Endothelial cell of umbilical vein (primary cell): ENCODE data around the gene SLC6A2. TPM values are rescaled to one million over a fixed set of nuclear protein-coding genes. Genes with fewer than 3 reads are reported as not detected.

ENCODE experiments used
- BruUV-seq: library from RNA; stranded (reverse); fragments of 400-500 nt; replicated peaks from 2 replicates; lab custom pipeline; 2021; lab: Mats Ljungman, UMichigan
- CTCF ChIA-PET: fragments of 300-600, 350-600 bp; sonication (Branson Sonifier 250); formaldehyde crosslinking; loops from one replicate; lab custom pipeline; 2021; ENCODE audit warnings: antibody characterized with exemption, inconsistent platforms; lab: Charles Lee
- POLR2A ChIA-PET: fragments of 300-600, 350-600 bp; sonication (Branson Sonifier 250); formaldehyde crosslinking; loops from one replicate; lab custom pipeline; 2021; ENCODE audit warnings: antibody characterized with exemption, inconsistent platforms; lab: Charles Lee
- DNase-seq: peaks from one replicate; pipeline ENCODE4 v3.0.0-alpha.2; 2011; ENCODE audit warnings: low read depth, low spot score
- FAIRE-seq: peaks from 2 replicates; lab custom pipeline; 2011; peaks lifted over from hg19 to GRCh38; lab: Jason Lieb, UNC
- H2AFZ ChIP-seq: 2 replicates; pipeline ENCODE4 v1.6.0; 2012; ENCODE audit warnings: low read depth, low read length, control low read depth, inconsistent platforms
- H3K27ac ChIP-seq: 2 replicates; pipeline ENCODE4 v1.5.1; 2011; ENCODE audit warnings: low read depth, mild to moderate bottlenecking, control low read depth, low read length, moderate library complexity; ENCODE audit not compliant: insufficient read depth
- H3K27me3 ChIP-seq, 2 experiments: 2 replicates each; pipeline versions ENCODE4 v1.6.0 to v1.6.1; 2011; ENCODE audit warnings: low read length in 2 of 2, mixed read lengths in 1 of 2; ENCODE audit not compliant: control insufficient read depth in 2 of 2, insufficient read depth in 2 of 2
- H3K36me3 ChIP-seq, 2 experiments: 2 replicates in 1 of 2; 3 replicates in 1 of 2; pipeline ENCODE4 v1.5.1; 2011; ENCODE audit warnings: low read length in 2 of 2, mild to moderate bottlenecking in 1 of 2, moderate library complexity in 1 of 2; ENCODE audit not compliant: control insufficient read depth in 2 of 2, insufficient read depth in 2 of 2; ENCODE audit errors: extremely low read depth in 1 of 2
- H3K4me1 ChIP-seq: 3 replicates; pipeline ENCODE4 v1.5.1; 2011; ENCODE audit warnings: mild to moderate bottlenecking, low read length; ENCODE audit not compliant: control insufficient read depth, insufficient read depth; ENCODE audit errors: extremely low read depth
- H3K4me2 ChIP-seq: 2 replicates; pipeline ENCODE4 v1.6.1; 2011; ENCODE audit warnings: low read length, control low read depth, mixed read lengths; ENCODE audit not compliant: insufficient read depth
- H3K4me3 ChIP-seq, 3 experiments: fragments of 200-600 bp in 1 of 3; sonication (generic), shearing (Covaris generic) in 1 of 3; replicated peaks in 1 of 3; 2 replicates each; pipeline ENCODE4 v1.5.1; 2011 to 2016; ENCODE audit warnings: control low read depth in 3 of 3, low read length in 3 of 3, mild to moderate bottlenecking in 2 of 3, inconsistent platforms in 1 of 3, low read depth in 1 of 3, moderate library complexity in 1 of 3; ENCODE audit not compliant: insufficient read depth in 1 of 3
- H3K79me2 ChIP-seq: 2 replicates; pipeline ENCODE4 v1.6.0; 2012; ENCODE audit warnings: low read length, inconsistent platforms; ENCODE audit not compliant: control insufficient read depth, insufficient read depth
- H3K9ac ChIP-seq: replicated peaks from 2 replicates; pipeline ENCODE3; 2011; ENCODE audit warnings: low read length, control low read depth; ENCODE audit not compliant: insufficient read depth; ENCODE audit errors: extremely low read depth
- H3K9me1 ChIP-seq: replicated peaks from 3 replicates; pipeline ENCODE4 v1.6.0; 2011; ENCODE audit warnings: mild to moderate bottlenecking, low read length; ENCODE audit not compliant: control insufficient read depth, insufficient read depth; ENCODE audit errors: extremely low read depth
- H3K9me3 ChIP-seq: replicated peaks from 2 replicates; pipeline ENCODE4 v1.5.1; 2012; ENCODE audit warnings: low read length, inconsistent platforms; ENCODE audit not compliant: control insufficient read depth, insufficient read depth
- H4K20me1 ChIP-seq: replicated peaks from 2 replicates; pipeline ENCODE3; 2011; ENCODE audit warnings: mild to moderate bottlenecking, low read length; ENCODE audit not compliant: control insufficient read depth, insufficient read depth; ENCODE audit errors: extremely low read depth
- EZH2 ChIP-seq: IDR thresholded peaks from 2 replicates; pipeline ENCODE4 v1.6.1; 2012; ENCODE audit warnings: borderline replicate concordance, low read depth, mild to moderate bottlenecking, moderate library complexity, low read length, inconsistent platforms; ENCODE audit not compliant: severe bottlenecking
- FOS ChIP-seq: IDR thresholded peaks from 2 replicates; pipeline ENCODE4 v1.6.1; 2011; ENCODE audit warnings: mild to moderate bottlenecking, low read length, moderate library complexity, borderline replicate concordance; ENCODE audit not compliant: insufficient read depth
- GATA2 ChIP-seq: IDR thresholded peaks from 2 replicates; pipeline ENCODE4 v1.7.0; 2011; ENCODE audit warnings: low read depth, mild to moderate bottlenecking, moderate library complexity, mixed read lengths, low read length; ENCODE audit not compliant: insufficient read length, insufficient read depth
- JUN ChIP-seq: IDR thresholded peaks from 2 replicates; pipeline ENCODE4 v1.6.1; 2011; ENCODE audit warnings: borderline replicate concordance, low read depth; ENCODE audit not compliant: insufficient read length, insufficient read depth
- MYC ChIP-seq: IDR thresholded peaks from one replicate; pipeline ENCODE4 v1.6.1; 2011; ENCODE audit warnings: mild to moderate bottlenecking, low read depth, low read length
- POLR2A ChIP-seq: IDR thresholded peaks from 2 replicates; pipeline ENCODE4 v1.6.1; 2012; ENCODE audit warnings: low read depth, mild to moderate bottlenecking, control low read depth, low read length
- dilution Hi-C: fragments of 300-500 bp; cut with MboI; formaldehyde crosslinking; loops from one replicate; pipeline ENCODE4 v1.15.0; 2019; ENCODE audit warnings: low sequenced_read_pairs; ENCODE audit not compliant: extremely low pct_ligation_motif_present
- intact Hi-C: fragments of 100-400 bp; cut with micrococcal nuclease; formaldehyde crosslinking; loops from one replicate; pipeline ENCODE4 v1.10.0; 2022
- polyA plus RNA-seq, 4 experiments: library from polyadenylated mRNA; depleted of rRNA in 3 of 4; stranded (reverse) in 3 of 4; unstranded in 1 of 4; fragments of >200 nt; gene quantifications; 2 replicates each; pipeline versions ENCODE4 v1.2.1 to v1.2.3, GENCODE V29; 2011 to 2012; ENCODE audit warnings: missing spikeins in 1 of 4
- total RNA-seq: library from RNA; stranded (reverse); gene quantifications from 2 replicates; pipeline ENCODE4 v1.2.3, GENCODE V29; 2021
- TF ChIP-seq, protein P1 (sequence below): IDR thresholded peaks from 2 replicates; pipeline ENCODE4 v1.6.1; 2011; ENCODE audit not compliant: insufficient read depth, insufficient read length
- TF ChIP-seq, protein P2 (sequence below), 2 donors: IDR thresholded peaks; 1 replicate in 1 of 2; 2 replicates in 1 of 2; pipeline ENCODE4 v1.5.1; 2011; ENCODE audit warnings: low read length in 2 of 2, mild to moderate bottlenecking in 2 of 2, moderate library complexity in 2 of 2, control low read depth in 1 of 2, inconsistent platforms in 1 of 2, low read depth in 1 of 2; ENCODE audit not compliant: insufficient read depth in 1 of 2; ENCODE audit errors: extremely low read depth in 1 of 2

Gene SLC6A2
- total and polyA plus RNA-seq, 2 donors (not counting 3 experiments of a cell fraction or from before 2014, with no cell fraction given) = not detected

DNA sequence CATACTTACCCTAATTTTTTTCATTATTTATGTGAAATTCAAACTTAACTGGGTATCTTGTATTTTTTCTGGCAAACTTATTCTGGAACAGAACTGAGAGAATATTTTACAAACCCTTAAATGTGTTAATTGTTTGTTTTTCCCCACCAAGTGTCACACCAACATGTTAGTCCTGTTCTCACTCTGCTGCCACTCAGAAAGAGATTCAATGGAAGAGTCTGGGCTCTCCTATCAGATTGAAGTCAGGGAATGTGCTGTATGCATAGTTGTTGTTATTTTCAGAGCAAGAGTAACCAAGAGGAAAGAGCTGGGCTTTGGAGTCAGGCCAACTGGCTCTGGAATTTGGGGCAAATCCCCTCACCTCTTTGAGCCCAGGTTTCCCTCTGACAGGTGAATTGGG is 43.2 kb downstream of the SLC6A2 start:
- no TSS peak for BruUV-seq
- Histone ChIP-seq H3K9ac (no peak overlapping the region), H3K4me1 (peaks cover 8% of the 10 kb centered on the region), H3K9me3 (no peaks in the 10 kb centered on the region), H3K4me3 (no peak overlapping the region), H3K27me3 (no peaks in the 10 kb centered on the region), H3K9me1 (no peaks in the 10 kb centered on the region), H3K36me3 (no peaks in the 10 kb centered on the region), H2AFZ (no peak overlapping the region), H3K4me2 (no peak overlapping the region), H3K27ac (no peak overlapping the region), H4K20me1 (no peaks in the 10 kb centered on the region), H3K79me2 (no peaks in the 10 kb centered on the region)
- DNase-seq (no peak), FAIRE-seq (no peak)
- no peak for TF ChIP-seq EZH2
- no peak for TF ChIP-seq GATA2
- ChIA-PET CTCF (interaction anchor here (1.0 to 18.0 kb wide), 2 partner anchors 231 to 235 kb away, joined by 3 to 408 read pairs; no protein-coding TSS in a partner anchor), POLR2A (no interaction called here)
- dilution Hi-C loops = no loop called here
- intact Hi-C loops = no loop called here

DNA sequence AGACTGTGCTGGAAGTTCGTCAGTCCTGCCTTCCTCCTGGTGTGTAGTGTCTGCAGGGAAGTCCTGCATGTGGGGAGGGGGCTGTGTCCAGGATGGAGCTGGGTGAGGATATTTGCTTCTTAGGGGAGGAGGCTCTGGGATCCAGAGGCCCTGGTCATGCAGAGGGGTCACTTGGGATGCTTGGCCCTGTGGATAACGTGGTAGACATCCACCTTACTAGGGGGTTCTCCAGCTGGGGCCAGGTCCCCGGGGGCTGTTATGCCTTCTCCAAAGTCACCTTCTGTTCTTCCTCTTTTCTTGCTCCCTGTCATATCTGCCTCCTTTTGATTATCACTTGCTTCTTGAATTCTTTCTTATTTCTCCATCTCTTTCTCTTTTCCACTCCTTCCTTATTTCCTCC is 43.8 kb downstream of the SLC6A2 start:
- no peak overlapping the region for H3K4me3 ChIP-seq
- no peaks in the 10 kb centered on the region for H3K9me1 ChIP-seq
- no TSS peak for BruUV-seq
- H3K27ac ChIP-seq = no peak overlapping the region
- TF ChIP-seq GATA2 (no peak), MYC (no peak), FOS (no peak), JUN (no peak), POLR2A (no peak), EZH2 (no peak)
- TF ChIP-seq, protein P1, sequence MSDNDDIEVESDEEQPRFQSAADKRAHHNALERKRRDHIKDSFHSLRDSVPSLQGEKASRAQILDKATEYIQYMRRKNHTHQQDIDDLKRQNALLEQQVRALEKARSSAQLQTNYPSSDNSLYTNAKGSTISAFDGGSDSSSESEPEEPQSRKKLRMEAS = no peak
- TF ChIP-seq, protein P2, sequence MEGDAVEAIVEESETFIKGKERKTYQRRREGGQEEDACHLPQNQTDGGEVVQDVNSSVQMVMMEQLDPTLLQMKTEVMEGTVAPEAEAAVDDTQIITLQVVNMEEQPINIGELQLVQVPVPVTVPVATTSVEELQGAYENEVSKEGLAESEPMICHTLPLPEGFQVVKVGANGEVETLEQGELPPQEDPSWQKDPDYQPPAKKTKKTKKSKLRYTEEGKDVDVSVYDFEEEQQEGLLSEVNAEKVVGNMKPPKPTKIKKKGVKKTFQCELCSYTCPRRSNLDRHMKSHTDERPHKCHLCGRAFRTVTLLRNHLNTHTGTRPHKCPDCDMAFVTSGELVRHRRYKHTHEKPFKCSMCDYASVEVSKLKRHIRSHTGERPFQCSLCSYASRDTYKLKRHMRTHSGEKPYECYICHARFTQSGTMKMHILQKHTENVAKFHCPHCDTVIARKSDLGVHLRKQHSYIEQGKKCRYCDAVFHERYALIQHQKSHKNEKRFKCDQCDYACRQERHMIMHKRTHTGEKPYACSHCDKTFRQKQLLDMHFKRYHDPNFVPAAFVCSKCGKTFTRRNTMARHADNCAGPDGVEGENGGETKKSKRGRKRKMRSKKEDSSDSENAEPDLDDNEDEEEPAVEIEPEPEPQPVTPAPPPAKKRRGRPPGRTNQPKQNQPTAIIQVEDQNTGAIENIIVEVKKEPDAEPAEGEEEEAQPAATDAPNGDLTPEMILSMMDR (IDR thresholded peaks at IDR 0.05; ENCODE audit: extremely low read depth in 1 of 2, insufficient read depth in 1 of 2, low read depth in 1 of 2, low read length in 2 of 2) = no peak
- H3K79me2 ChIP-seq = no peaks in the 10 kb centered on the region
- no peak overlapping the region for H3K9ac ChIP-seq
- FAIRE-seq = no peak
- H3K27me3 ChIP-seq = peaks cover 0 to 2% of the 10 kb centered on the region in 2 experiments
- dilution Hi-C loops = no loop called here
- no peaks in the 10 kb centered on the region for H3K36me3 ChIP-seq
- H3K4me1 ChIP-seq = peaks cover 8% of the 10 kb centered on the region
- intact Hi-C loops = loop anchor here (5.0 to 10.0 kb wide), 2 partner anchors 765 to 1752 kb away; partner anchors contain the start of gene IRX5
- no peaks in the 10 kb centered on the region for H4K20me1 ChIP-seq
- no peaks in the 10 kb centered on the region for H3K9me3 ChIP-seq
- H2AFZ ChIP-seq = no peak overlapping the region
- no peak overlapping the region for H3K4me2 ChIP-seq
- DNase-seq = no peak
- ChIA-PET POLR2A (no interaction called here), CTCF (interaction anchor here (1.0 to 18.0 kb wide), 2 partner anchors 232 to 236 kb away, joined by 3 to 408 read pairs; no protein-coding TSS in a partner anchor)
